Loucy (cell line): ENCODE measurements around the gene SPDEF.

Experiments used
- CTCF ChIP-seq: fragments of 200-600 bp; sonication (generic); conservative IDR thresholded peaks from 2 replicates; pipeline ENCODE4 v1.5.1; 2014; ENCODE audit warnings: mild to moderate bottlenecking, antibody characterized with exemption, low read length
- EZH2phosphoT487 ChIP-seq: fragments of 200-600 bp; IDR thresholded peaks from 2 replicates; pipeline ENCODE4 v1.6.1; 2018; ENCODE audit warnings: antibody characterized with exemption, mild to moderate bottlenecking, moderate library complexity, borderline replicate concordance

DNA sequence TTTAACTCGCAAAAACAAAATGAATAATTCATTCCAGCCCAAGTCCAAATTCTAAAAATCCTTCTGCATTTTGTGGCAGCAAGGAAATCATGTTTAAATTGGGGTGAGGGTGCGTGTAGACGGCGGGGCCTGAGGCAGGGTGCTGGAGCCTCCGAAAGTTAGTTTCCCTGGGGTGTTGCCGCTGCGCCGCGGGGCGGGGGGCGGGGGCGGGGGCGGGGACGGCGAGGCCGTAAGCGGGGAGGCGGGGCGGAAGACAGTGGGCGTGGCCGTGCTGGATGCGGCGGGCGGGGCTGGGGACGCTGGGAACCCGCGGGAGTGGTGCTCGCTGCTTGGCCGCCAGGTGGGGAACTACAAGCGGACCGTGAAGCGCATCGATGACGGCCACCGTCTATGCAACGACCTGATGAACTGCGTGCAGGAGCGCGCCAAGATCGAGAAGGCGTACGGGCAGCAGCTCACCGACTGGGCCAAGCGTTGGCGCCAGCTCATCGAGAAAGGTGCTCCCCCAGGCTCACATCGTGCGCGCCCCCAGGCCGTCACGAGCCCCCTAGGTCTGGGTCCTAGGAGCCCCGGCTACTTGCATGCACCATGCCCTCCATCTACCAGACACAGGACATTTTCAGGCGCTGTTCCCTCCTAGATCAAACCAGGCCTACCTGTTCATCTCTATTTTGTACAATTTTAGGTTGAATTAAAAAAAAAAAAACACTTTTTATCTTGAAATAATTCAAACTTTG, 29.0 kb downstream of the SPDEF start:
- TF ChIP-seq CTCF (peak; percentile 57), EZH2phosphoT487 (no peak)
